Cardiac muscle cell (in vitro differentiated cells and primary cell): ENCODE results near the gene VPS41. TPM values are rescaled to one million over a fixed set of nuclear protein-coding genes. Genes with fewer than 3 reads are reported as not detected.
A peak's percentile ranks its signal among the peaks of the same experiment; 100 is the strongest.

Source experiments
- DNase-seq, 2 donors: peaks; one replicate each; pipeline versions ENCODE4 v3.0.0 to v3.0.0-alpha.2; 2010 to 2017; ENCODE audit warnings: low read depth in 1 of 2, low spot score in 1 of 2
- H3K27ac ChIP-seq: fragments of 200-600 bp; sonication (generic); 2 replicates; pipeline ENCODE4 v1.5.1; 2016
- H3K27me3 ChIP-seq: fragments of 200-600 bp; sonication (generic); 2 replicates; pipeline ENCODE4 v1.6.0; 2016; ENCODE audit warnings: control low read depth
- H3K36me3 ChIP-seq: fragments of 200-600 bp; sonication (generic); 2 replicates; pipeline ENCODE4 v1.5.1; 2016; ENCODE audit warnings: control low read depth
- H3K4me1 ChIP-seq: fragments of 200-600 bp; sonication (generic); 2 replicates; pipeline ENCODE4 v1.8.1; 2017; ENCODE audit warnings: low read depth, mild to moderate bottlenecking, mixed run types
- H3K4me3 ChIP-seq: fragments of 200-600 bp; sonication (generic); 2 replicates; pipeline ENCODE4 v1.5.1; 2016; ENCODE audit warnings: mild to moderate bottlenecking
- H3K9me3 ChIP-seq: fragments of 200-600 bp; sonication (generic); 2 replicates; pipeline ENCODE4 v1.5.1; 2017; ENCODE audit warnings: low read depth, mild to moderate bottlenecking, control low read depth
- polyA plus RNA-seq: library from polyadenylated mRNA; unstranded; fragments of >200 nt; fragmentation: Nextera tagmentation; extraction: Ambion mirVana; gene quantifications from 2 replicates; pipeline ENCODE4 v1.2.1, GENCODE V29; 2016
- total RNA-seq: library from RNA; depleted of rRNA; stranded (reverse); fragments of >200 nt; gene quantifications from 2 replicates; pipeline ENCODE4 v1.2.3, GENCODE V29; 2016
- TF ChIP-seq, protein P1 (sequence below): IDR thresholded peaks from 2 replicates; pipeline ENCODE4 v1.5.1; 2012; ENCODE audit warnings: low read depth, mild to moderate bottlenecking, low read length

The VPS41 gene
- total and polyA plus RNA-seq, 2 experiments from 2014 or later, result 31.3 to 73.7 TPM

- H3K9me3 ChIP-seq, result no peaks in the 10 kb centered on the region
- no peaks in the 10 kb centered on the region for H3K27me3 ChIP-seq
- H3K27ac ChIP-seq, result no peak overlapping the region
- peaks cover 13% of the 10 kb centered on the region for H3K36me3 ChIP-seq
- TF ChIP-seq, protein P1, sequence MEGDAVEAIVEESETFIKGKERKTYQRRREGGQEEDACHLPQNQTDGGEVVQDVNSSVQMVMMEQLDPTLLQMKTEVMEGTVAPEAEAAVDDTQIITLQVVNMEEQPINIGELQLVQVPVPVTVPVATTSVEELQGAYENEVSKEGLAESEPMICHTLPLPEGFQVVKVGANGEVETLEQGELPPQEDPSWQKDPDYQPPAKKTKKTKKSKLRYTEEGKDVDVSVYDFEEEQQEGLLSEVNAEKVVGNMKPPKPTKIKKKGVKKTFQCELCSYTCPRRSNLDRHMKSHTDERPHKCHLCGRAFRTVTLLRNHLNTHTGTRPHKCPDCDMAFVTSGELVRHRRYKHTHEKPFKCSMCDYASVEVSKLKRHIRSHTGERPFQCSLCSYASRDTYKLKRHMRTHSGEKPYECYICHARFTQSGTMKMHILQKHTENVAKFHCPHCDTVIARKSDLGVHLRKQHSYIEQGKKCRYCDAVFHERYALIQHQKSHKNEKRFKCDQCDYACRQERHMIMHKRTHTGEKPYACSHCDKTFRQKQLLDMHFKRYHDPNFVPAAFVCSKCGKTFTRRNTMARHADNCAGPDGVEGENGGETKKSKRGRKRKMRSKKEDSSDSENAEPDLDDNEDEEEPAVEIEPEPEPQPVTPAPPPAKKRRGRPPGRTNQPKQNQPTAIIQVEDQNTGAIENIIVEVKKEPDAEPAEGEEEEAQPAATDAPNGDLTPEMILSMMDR, result no peak
- H3K4me3 ChIP-seq, result no peak overlapping the region
- DNase-seq, result peak in 1 of 2 donors; percentile 56
- no peaks in the 10 kb centered on the region for H3K4me1 ChIP-seq
Observed at GRCh38 chr7:38775506-38776175, 133.3 kb downstream of the VPS41 start.

DNA sequence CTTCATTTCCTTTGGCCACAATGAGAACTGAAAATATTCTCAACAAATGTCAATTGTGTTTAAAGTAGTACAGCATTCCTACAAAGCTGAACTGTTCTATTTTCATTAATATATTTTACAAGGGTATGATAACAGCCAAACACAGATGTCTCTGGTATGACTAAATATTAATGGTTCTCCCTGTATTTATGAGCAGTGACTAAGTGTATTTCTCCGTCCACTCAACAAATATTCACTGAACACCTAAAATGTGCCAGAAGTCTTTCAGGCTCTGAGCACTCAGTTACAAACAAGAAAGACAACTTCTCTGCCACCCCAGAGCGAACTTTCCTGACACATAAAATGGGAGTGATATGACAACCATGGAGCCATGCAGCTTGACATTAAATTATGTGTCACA is 135.6 kb downstream of the VPS41 start:
- TF ChIP-seq, protein P1, result no peak
- Histone ChIP-seq H3K4me3 (no peak overlapping the region), H3K36me3 (peaks cover 13% of the 10 kb centered on the region), H3K4me1 (no peaks in the 10 kb centered on the region), H3K27me3 (no peaks in the 10 kb centered on the region), H3K27ac (no peak overlapping the region), H3K9me3 (no peaks in the 10 kb centered on the region)
- no peak for DNase-seq

- H3K27me3 ChIP-seq, result no peaks in the 10 kb centered on the region
- no peak for DNase-seq
- no peak overlapping the region for H3K4me3 ChIP-seq
- H3K9me3 ChIP-seq, result no peaks in the 10 kb centered on the region
- H3K4me1 ChIP-seq, result no peaks in the 10 kb centered on the region
- TF ChIP-seq, protein P1, result no peak
- H3K27ac ChIP-seq, result no peak overlapping the region
- peaks cover 15% of the 10 kb centered on the region for H3K36me3 ChIP-seq
Observed at GRCh38 chr7:38760226-38760625, 148.8 kb downstream of the VPS41 start.

GRCh38 chr7:38759028-38759427 is 150.0 kb downstream of the VPS41 start:
- TF ChIP-seq, protein P1, result no peak
- Histone ChIP-seq H3K4me1 (no peaks in the 10 kb centered on the region), H3K4me3 (no peak overlapping the region), H3K36me3 (peaks cover 15% of the 10 kb centered on the region), H3K27me3 (no peaks in the 10 kb centered on the region), H3K9me3 (no peaks in the 10 kb centered on the region), H3K27ac (no peak overlapping the region)
- DNase-seq, result no peak

GRCh38 chr7:38757931-38758330 is 151.1 kb downstream of the VPS41 start:
- Histone ChIP-seq H3K27ac (no peak overlapping the region), H3K9me3 (no peaks in the 10 kb centered on the region), H3K27me3 (no peaks in the 10 kb centered on the region), H3K4me1 (no peaks in the 10 kb centered on the region), H3K4me3 (no peak overlapping the region), H3K36me3 (peaks cover 10% of the 10 kb centered on the region)
- TF ChIP-seq, protein P1, result no peak
- DNase-seq, result peak in 1 of 2 donors; percentile 78
